Neural cell (in vitro differentiated cells): ENCODE measurements around the gene GALNT14.

ENCODE experiments used
- EZH2 ChIP-seq: fragments of 200-600, 300-800 bp; shearing (Covaris generic), sonication (generic); IDR thresholded peaks from 2 replicates; pipeline ENCODE4 v1.6.1; 2014; ENCODE audit warnings: antibody characterized with exemption, low read length, borderline replicate concordance, mild to moderate bottlenecking; ENCODE audit not compliant: insufficient read depth, poor library complexity, severe bottlenecking
- POLR2AphosphoS5 ChIP-seq: IDR thresholded peaks from 2 replicates; pipeline ENCODE4 v1.6.1; 2012
- TF ChIP-seq, protein P1 (sequence below): fragments of 450-650 bp; IDR thresholded peaks from 2 replicates; pipeline ENCODE4 v1.5.1; 2014; ENCODE audit warnings: antibody characterized with exemption, mild to moderate bottlenecking, moderate library complexity; ENCODE audit not compliant: poor library complexity, severe bottlenecking

DNA sequence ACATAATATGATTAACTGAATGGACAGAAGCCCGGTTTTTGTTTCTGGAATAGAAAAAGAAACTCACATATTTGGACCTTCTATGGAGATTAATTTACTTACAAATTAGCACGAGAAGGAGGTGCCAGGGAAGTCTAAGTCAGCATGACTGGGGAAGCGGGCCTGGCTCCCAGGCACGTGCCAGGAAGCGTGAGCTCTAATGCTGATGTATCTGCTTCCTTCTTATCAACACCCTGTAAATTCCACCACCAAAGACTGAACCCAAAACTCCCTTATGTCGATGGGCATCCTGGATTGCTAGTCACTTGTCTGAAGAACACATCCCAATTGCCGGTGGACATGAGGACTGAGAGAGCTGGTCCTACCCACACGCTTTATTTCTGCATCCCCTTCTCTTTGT lies 134.5 kb downstream of the GALNT14 start:
- TF ChIP-seq, protein P1, sequence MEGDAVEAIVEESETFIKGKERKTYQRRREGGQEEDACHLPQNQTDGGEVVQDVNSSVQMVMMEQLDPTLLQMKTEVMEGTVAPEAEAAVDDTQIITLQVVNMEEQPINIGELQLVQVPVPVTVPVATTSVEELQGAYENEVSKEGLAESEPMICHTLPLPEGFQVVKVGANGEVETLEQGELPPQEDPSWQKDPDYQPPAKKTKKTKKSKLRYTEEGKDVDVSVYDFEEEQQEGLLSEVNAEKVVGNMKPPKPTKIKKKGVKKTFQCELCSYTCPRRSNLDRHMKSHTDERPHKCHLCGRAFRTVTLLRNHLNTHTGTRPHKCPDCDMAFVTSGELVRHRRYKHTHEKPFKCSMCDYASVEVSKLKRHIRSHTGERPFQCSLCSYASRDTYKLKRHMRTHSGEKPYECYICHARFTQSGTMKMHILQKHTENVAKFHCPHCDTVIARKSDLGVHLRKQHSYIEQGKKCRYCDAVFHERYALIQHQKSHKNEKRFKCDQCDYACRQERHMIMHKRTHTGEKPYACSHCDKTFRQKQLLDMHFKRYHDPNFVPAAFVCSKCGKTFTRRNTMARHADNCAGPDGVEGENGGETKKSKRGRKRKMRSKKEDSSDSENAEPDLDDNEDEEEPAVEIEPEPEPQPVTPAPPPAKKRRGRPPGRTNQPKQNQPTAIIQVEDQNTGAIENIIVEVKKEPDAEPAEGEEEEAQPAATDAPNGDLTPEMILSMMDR, result no peak
- no peak for TF ChIP-seq EZH2
- TF ChIP-seq POLR2AphosphoS5, result no peak
